ENCODE measurements around the gene SLC25A33.

The SLC25A33 gene

DNA sequence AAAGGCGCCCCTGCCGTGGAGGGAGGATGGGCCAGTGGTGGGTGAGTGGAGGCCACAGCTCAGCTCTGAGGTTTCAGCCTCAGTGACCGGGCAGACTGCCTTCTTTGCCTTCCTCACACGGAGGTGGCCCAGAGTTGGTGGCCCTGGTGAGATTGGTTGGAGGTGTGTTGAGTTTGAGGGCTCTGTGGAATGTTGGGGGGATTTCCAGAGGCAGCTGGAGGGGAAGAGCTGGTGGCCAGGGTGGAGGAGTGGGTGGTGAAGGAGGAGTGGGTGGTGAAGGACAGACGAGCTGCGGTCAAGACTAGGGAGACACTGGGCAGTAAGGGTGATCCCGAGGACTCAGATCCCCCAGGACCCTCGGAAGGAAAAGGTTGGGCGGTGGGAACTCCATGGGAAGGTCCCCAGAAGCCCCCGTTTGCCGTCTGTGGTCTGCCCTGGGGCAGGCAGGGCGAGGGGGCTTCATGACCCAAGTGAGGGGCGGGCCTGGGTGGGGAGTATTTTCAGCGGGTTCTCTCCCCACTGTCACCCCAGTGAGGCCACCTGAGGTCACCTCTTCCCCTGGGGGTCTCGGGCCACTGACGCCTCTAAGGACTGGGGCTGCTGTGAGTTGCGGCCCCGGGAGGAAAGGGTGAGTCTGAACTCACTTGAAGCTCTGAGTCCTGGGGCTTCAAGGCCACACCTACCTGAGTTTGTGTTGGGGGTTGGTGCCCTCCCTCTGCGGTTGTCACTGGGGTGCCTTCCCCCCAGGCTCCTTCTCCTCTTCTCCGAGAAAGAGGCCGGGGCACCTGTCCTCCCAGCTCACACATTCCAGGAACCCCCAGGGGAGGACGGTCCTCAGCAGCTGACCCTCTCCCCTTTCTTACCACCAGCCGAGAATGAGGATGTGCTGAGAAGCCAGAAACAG lies 89.5 kb downstream of the SLC25A33 start:
- DNase-seq, result no peak

GRCh38 chr1:9629445-9630201 lies 90.4 kb downstream of the SLC25A33 start:
- no peak for DNase-seq

DNA sequence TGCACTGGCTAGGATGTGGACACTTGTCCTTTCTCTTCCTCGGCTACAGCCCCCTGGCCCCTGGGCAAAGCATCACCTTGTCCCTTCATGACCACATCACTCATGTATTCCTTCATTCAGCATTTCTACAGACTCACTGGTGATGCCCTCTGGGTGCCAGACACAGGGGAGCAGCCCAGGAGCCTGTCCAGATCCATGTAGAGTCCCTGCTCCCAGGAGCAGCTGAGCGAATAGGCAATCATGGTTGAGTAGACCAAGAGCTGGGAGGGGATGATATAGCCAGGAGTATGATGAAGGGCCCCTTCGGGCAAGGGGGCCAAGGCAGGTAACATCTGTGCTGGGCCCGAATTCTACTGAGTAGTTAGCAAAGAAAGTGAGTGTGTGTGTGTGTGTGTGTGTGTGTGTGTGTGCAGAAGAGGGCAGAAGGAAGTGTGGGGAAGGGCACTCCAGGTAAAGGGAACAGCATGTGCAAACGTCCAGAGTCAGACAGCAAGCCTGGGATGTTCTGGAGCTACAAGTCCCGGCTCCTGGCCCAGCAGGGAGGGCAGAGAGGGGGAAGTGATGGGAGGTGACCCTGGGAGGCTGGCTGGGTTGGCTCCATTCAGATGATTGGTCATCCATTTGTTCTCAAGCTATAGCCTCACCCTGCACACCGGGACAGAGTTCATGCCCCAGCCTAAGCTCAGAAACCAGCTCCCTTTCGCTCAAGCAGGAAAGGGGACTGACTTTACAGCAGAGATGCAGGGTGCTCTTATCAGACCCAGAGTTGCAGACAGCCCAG lies 91.3 kb downstream of the SLC25A33 start:
- no peak for DNase-seq

GRCh38 chr1:9631613-9632012 lies 92.3 kb downstream of the SLC25A33 start:
- no peak for DNase-seq

- no peak for DNase-seq
Measured at GRCh38 chr1:9633493-9633892, 94.2 kb downstream of the SLC25A33 start.

DNA sequence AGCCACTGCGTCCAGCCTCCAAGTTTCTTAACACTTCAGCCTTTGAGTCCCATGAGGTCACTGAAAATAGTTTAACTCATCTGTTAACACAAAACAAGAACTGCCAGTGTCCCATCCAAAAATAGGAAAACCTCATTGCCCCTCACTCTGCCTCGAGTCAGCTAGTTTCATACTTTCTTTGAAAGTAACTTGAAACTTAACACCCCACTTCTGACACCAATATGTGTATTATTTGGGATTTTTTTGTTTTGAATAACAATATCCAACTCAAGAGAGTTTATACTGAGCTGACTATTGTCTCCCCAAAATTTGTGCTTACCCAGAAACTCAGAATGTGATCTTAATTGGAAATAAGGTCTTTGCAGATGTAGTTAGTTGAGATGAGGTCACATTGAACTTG lies 95.3 kb downstream of the SLC25A33 start:
- no peak for DNase-seq

All from cortex of kidney (tissue), 1 donor.